ENCODE data around the gene CDHR3. TPM values are rescaled to one million over a fixed set of nuclear protein-coding genes. Genes with fewer than 3 reads are reported as not detected.

Gene CDHR3
- total and polyA plus RNA-seq, 2 of the 8 experiments (the other 6 are each of a cell fraction or from before 2014, with no cell fraction given) = 6.4 to 6.8 TPM

- TF ChIP-seq RAD21 (IDR thresholded peaks at IDR 0.05 in 1 of 2, conservative IDR thresholded peaks at IDR 0.05 in 1 of 2; ENCODE audit: low read depth in 2 of 2, low read length in 2 of 2) = no peak
Observed at GRCh38 chr7:106037489-106038176, 74.6 kb downstream of the CDHR3 start (continued).
